Fibroblast of upper back skin (primary cell): Measurements from ENCODE around the gene CCND1.

Experiments
- DNase-seq: peaks from one replicate; pipeline ENCODE4 v3.0.0-alpha.2; 2013

The CCND1 gene

GRCh38 chr11:69640995-69641581 lies at the start of gene CCND1:
TSS of gene CCND1 (plus strand) at chr11:69641156. CDS start at chr11:69641314, 158 bp downstream.
- peak; percentile 92 for DNase-seq

GRCh38 chr11:69592986-69593650 lies 47.8 kb upstream of the CCND1 start:
- DNase-seq, result no peak

- no peak for DNase-seq
These were observed 47.1 kb upstream of the CCND1 start for GRCh38 chr11:69593851-69594250.

GRCh38 chr11:69594481-69594880 lies 46.5 kb upstream of the CCND1 start:
- DNase-seq, result no peak

- no peak for DNase-seq
These were observed 44.9 kb upstream of the CCND1 start for GRCh38 chr11:69595805-69596665.

- DNase-seq, result no peak
These were observed 42.8 kb upstream of the CCND1 start for GRCh38 chr11:69598147-69598546.

GRCh38 chr11:69599502-69599901 lies 41.5 kb upstream of the CCND1 start:
- DNase-seq, result peak; percentile 47

GRCh38 chr11:69600001-69600400 lies 41.0 kb upstream of the CCND1 start:
- no peak for DNase-seq

- no peak for DNase-seq
These were observed 39.7 kb upstream of the CCND1 start for GRCh38 chr11:69601011-69601975.

GRCh38 chr11:69603111-69603836 lies 37.7 kb upstream of the CCND1 start:
- DNase-seq, result no peak

GRCh38 chr11:69604055-69604454 lies 36.9 kb upstream of the CCND1 start:
- DNase-seq, result peak; percentile 21

- no peak for DNase-seq
These were observed 35.0 kb upstream of the CCND1 start for GRCh38 chr11:69605737-69606526.

GRCh38 chr11:69609351-69609750 lies 31.6 kb upstream of the CCND1 start:
- peak; percentile 10 for DNase-seq

GRCh38 chr11:69611548-69612526 lies 29.1 kb upstream of the CCND1 start:
- no peak for DNase-seq

GRCh38 chr11:69613594-69613993 lies 27.4 kb upstream of the CCND1 start:
- no peak for DNase-seq

- no peak for DNase-seq
These were observed 26.9 kb upstream of the CCND1 start for GRCh38 chr11:69614085-69614484.

- no peak for DNase-seq
These were observed 25.2 kb upstream of the CCND1 start for GRCh38 chr11:69615545-69616278.

- no peak for DNase-seq
These were observed 23.7 kb upstream of the CCND1 start for GRCh38 chr11:69617220-69617619.

GRCh38 chr11:69617682-69618081 lies 23.3 kb upstream of the CCND1 start:
- DNase-seq, result no peak
